ENCODE data around the gene VWA5B2. TPM values are rescaled to one million over a fixed set of nuclear protein-coding genes. Genes with fewer than 3 reads are reported as not detected.

The VWA5B2 gene
- polyA plus RNA-seq, 2 donors, result 0.02 to 0.04 TPM

DNA sequence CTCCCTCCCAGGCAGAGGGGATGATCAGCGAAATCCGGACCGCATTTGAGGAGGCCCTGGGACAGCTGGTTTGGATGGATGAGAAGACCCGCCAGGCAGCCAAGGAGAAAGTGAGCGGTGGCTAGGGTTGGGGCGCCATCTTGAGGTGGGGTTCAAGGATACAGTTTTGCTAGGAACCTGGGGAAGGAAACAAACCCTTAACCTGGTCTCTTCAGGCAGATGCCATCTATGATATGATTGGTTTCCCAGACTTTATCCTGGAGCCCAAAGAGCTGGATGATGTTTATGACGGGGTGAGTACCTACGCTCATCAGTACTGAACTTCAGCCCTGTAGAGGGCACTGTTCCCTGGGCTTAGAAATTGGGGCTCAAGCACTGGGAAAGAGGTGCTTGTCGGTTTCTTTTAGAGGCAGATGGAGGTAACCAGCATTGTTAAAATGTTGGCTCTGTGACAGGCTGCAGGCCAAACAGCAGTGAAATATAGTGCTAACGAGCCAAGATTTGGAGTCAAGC, 60.1 kb downstream of the VWA5B2 start:
- WGBS, 2 donors, result 9% methylated on average over 10 of the region's 10 CpGs
- Histone ChIP-seq H3K9me3 (ENCODE audit: control insufficient read depth in 2 of 2, insufficient read depth in 1 of 2, low read depth in 1 of 2, low read length in 1 of 2) (no peaks in the 10 kb centered on the region), H3K4me3 (ENCODE audit: low read depth in 1 of 2, low read length in 2 of 2) (no peak overlapping the region), H3K36me3 (ENCODE audit: control insufficient read depth in 2 of 2, insufficient read depth in 2 of 2, low read length in 1 of 2) (no peaks in the 10 kb centered on the region), H3K27ac (ENCODE audit: low read depth in 2 of 2, low read length in 1 of 2) (no peak overlapping the region), H3K4me1 (ENCODE audit: control insufficient read depth in 2 of 2, insufficient read depth in 2 of 2, low read length in 1 of 2) (no peaks in the 10 kb centered on the region), H3K27me3 (ENCODE audit: control insufficient read depth in 1 of 2, insufficient read depth in 2 of 2, low read length in 2 of 2) (no peaks in the 10 kb centered on the region)

DNA sequence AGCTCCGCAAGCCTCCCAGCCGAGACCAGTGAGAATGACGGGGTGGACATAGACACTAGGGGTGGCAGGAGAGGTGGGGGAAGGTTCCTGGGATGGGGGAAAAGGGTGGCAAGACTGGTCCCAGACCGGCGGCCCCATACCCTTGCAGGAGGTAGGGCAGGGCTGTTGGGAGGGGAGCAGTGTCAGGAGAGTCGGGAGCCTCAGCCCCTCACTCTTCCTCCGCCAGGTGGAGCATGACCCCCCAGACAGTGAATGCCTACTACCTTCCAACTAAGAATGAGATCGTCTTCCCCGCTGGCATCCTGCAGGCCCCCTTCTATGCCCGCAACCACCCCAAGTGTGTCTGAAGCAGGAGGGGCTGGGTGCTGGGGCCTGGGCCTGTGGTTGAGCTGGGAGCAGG, 60.9 kb downstream of the VWA5B2 start:
- no peaks in the 10 kb centered on the region for H3K27me3 ChIP-seq (ENCODE audit: control insufficient read depth in 1 of 2, insufficient read depth in 2 of 2, low read length in 2 of 2)

DNA sequence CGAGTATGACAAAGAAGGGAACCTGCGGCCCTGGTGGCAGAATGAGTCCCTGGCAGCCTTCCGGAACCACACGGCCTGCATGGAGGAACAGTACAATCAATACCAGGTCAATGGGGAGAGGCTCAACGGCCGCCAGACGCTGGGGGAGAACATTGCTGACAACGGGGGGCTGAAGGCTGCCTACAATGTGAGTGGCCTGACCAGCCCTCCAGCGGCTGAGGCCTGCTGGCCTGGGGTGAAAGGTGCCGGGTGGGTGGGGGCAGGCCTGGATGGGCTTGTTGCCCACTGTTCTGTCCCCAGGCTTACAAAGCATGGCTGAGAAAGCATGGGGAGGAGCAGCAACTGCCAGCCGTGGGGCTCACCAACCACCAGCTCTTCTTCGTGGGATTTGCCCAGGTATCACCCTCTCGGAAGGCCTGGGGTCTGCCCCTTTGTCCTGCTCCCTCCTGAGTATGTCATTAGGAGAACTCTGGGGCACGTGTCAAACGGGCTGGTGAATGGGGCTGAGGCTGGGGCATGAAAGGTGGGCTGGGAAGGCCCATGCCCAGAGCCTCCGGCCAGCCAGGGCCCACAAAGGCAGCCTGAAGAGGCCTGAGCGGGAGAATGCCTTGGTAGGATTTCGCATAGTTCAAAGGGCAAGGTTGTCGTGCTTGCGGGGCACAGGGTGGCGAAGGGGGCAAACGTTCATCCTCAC, 61.8 kb downstream of the VWA5B2 start:
- Histone ChIP-seq H3K27me3 (ENCODE audit: control insufficient read depth in 1 of 2, insufficient read depth in 2 of 2, low read length in 2 of 2) (no peaks in the 10 kb centered on the region), H3K4me1 (ENCODE audit: control insufficient read depth in 2 of 2, insufficient read depth in 2 of 2, low read length in 1 of 2) (no peaks in the 10 kb centered on the region), H3K36me3 (ENCODE audit: control insufficient read depth in 2 of 2, insufficient read depth in 2 of 2, low read length in 1 of 2) (no peaks in the 10 kb centered on the region), H3K27ac (ENCODE audit: low read depth in 2 of 2, low read length in 1 of 2) (no peak overlapping the region), H3K9me3 (ENCODE audit: control insufficient read depth in 2 of 2, insufficient read depth in 1 of 2, low read depth in 1 of 2, low read length in 1 of 2) (no peaks in the 10 kb centered on the region), H3K4me3 (ENCODE audit: low read depth in 1 of 2, low read length in 2 of 2) (no peak overlapping the region)
- WGBS, 2 donors, result 83 to 88% methylated on average over 22 of the region's 22 CpGs

More for the DNA sequence above, 60.9 kb downstream of the VWA5B2 start:
- whole genome bisulfite sequencing, 2 donors, result 85 to 86% methylated on average over 10 of the region's 10 CpGs
- Histone ChIP-seq H3K4me1 (ENCODE audit: control insufficient read depth in 2 of 2, insufficient read depth in 2 of 2, low read length in 1 of 2) (no peaks in the 10 kb centered on the region), H3K4me3 (ENCODE audit: low read depth in 1 of 2, low read length in 2 of 2) (no peak overlapping the region), H3K27ac (ENCODE audit: low read depth in 2 of 2, low read length in 1 of 2) (no peak overlapping the region), H3K9me3 (ENCODE audit: control insufficient read depth in 2 of 2, insufficient read depth in 1 of 2, low read depth in 1 of 2, low read length in 1 of 2) (no peaks in the 10 kb centered on the region), H3K36me3 (ENCODE audit: control insufficient read depth in 2 of 2, insufficient read depth in 2 of 2, low read length in 1 of 2) (no peaks in the 10 kb centered on the region)

Other genes with a start within 250 kb of the VWA5B2 start
- gene ABCC5, start 211.7 kb upstream of the VWA5B2 start, polyA plus RNA-seq, result 10 to 100 TPM; 19.2 to 56.0 TPM
- not detected for gene HTR3D, start 197.8 kb upstream of the VWA5B2 start, polyA plus RNA-seq
- not detected for gene HTR3C, start 176.5 kb upstream of the VWA5B2 start, polyA plus RNA-seq
- gene HTR3E, start 132.5 kb upstream of the VWA5B2 start, polyA plus RNA-seq, result not detected
- 10 to 100 TPM; 31.0 to 37.7 TPM for gene EIF2B5, start 94.2 kb upstream of the VWA5B2 start, polyA plus RNA-seq
- gene DVL3, start 74.2 kb upstream of the VWA5B2 start, polyA plus RNA-seq, result 10 to 100 TPM; 27.2 to 31.6 TPM
- gene AP2M1, start 54.7 kb upstream of the VWA5B2 start, polyA plus RNA-seq, result 100 to 1,000 TPM in 1 of 2 donors, 10 to 100 TPM in 1; 94.2 to 210 TPM
- gene ABCF3, start 43.4 kb upstream of the VWA5B2 start, polyA plus RNA-seq, result 10 to 100 TPM; 42.3 to 42.4 TPM
- gene ALG3, start 19.4 kb downstream of the VWA5B2 start, polyA plus RNA-seq, result 10 to 100 TPM; 16.4 to 31.0 TPM
- gene EEF1AKMT4, start 20.1 kb downstream of the VWA5B2 start, polyA plus RNA-seq, result 1 to 10 TPM; 3.5 to 8.6 TPM
- under 1 TPM; 0.06 to 0.12 TPM for gene CAMK2N2, start 32.0 kb downstream of the VWA5B2 start, polyA plus RNA-seq
- gene ECE2, start 46.4 kb downstream of the VWA5B2 start, polyA plus RNA-seq, result not detected
- gene PSMD2, start 69.7 kb downstream of the VWA5B2 start, polyA plus RNA-seq, result 100 to 1,000 TPM in 1 of 2 donors, 10 to 100 TPM in 1; 50.1 to 156 TPM
- gene EIF4G1, start 85.0 kb downstream of the VWA5B2 start, polyA plus RNA-seq, result 100 to 1,000 TPM; 222 to 257 TPM
- 1 to 10 TPM; 7.7 to 9.5 TPM for gene FAM131A, start 108.0 kb downstream of the VWA5B2 start, polyA plus RNA-seq
- gene CLCN2, start 132.0 kb downstream of the VWA5B2 start, polyA plus RNA-seq, result 1 to 10 TPM; 3.1 to 5.4 TPM
- 100 to 1,000 TPM in 1 of 2 donors, 10 to 100 TPM in 1; 79.6 to 103 TPM for gene POLR2H, start 132.1 kb downstream of the VWA5B2 start, polyA plus RNA-seq
- gene THPO, start 148.6 kb downstream of the VWA5B2 start, polyA plus RNA-seq, result under 1 TPM; 0.06 to 0.12 TPM
- 1 to 10 TPM; 2.2 to 3.0 TPM for gene CHRD, start 150.5 kb downstream of the VWA5B2 start, polyA plus RNA-seq

Data from esophagus (tissue), 2 donors.